HTERT RPE-1 (cell line): ENCODE data around the gene ZNF334.

Experiments
- in situ Hi-C: fragments of 300-500 bp; cut with MboI; formaldehyde crosslinking; loops from 4 replicates; pipeline ENCODE4 v1.14.3; 2020; ENCODE audit warnings: low sequenced_read_pairs

The ZNF334 gene

GRCh38 chr20:46546298-46546697 is 32.9 kb upstream of the ZNF334 start:
- in situ Hi-C loops: no loop called here

DNA sequence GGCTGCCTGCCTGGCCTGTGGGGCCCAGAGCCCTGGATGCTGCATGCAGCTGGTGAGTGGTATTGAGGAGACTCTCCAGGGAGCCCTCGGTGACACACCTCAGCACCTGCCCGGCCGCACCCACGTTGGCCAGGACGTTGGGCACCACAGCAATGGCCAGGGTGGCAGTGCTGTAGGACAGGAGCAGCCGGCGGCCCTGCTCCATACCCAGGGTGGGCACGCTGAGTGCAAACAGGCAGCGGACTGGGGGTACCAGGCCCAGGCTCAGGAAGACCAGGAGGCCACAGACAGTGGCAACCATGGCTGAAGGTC is 32.4 kb upstream of the ZNF334 start:
- in situ Hi-C loops: no loop called here

- in situ Hi-C loops: no loop called here
Observed at GRCh38 chr20:46545077-46545826, 31.9 kb upstream of the ZNF334 start.

DNA sequence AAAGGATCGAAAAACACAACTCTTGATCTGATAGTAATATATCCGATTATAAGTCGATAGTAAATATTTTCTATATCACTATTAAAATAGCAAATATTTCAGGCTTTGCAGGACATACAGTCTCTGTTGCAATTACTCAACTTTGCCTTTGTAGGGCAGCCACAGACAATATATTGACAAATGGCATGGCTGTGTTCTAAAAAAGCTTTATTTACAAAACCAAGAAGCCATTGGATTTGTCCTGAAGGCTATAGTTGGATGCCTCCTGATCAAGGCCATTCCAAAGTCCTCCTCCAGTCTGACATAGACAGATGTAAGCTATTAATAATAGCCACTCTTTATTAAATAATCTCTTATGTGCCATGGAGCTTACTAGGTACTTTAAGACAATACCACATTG is 31.2 kb upstream of the ZNF334 start:
- in situ Hi-C loops: no loop called here

GRCh38 chr20:46543959-46544358 is 30.6 kb upstream of the ZNF334 start:
- in situ Hi-C loops: no loop called here

DNA sequence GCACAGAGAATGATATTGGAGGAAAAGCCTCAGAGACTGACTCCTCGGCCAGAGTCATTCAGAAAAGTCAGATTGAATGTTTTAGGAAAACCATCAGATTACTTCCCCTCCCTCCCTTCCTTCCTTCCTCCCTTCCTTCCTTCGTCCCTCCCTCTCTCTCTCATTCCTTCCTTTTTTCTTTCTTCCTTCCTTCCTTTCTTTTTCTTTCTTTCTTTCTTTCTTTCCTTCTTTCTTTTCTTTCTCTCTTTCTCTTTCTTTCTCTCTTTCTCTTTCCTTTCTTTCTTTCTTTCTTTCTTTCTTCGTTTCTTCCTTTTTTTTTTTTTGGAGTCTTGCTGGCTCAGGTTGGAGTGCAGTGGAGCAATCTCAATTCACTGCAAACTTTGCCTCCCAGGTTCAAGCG is 29.7 kb upstream of the ZNF334 start:
- in situ Hi-C loops: no loop called here

DNA sequence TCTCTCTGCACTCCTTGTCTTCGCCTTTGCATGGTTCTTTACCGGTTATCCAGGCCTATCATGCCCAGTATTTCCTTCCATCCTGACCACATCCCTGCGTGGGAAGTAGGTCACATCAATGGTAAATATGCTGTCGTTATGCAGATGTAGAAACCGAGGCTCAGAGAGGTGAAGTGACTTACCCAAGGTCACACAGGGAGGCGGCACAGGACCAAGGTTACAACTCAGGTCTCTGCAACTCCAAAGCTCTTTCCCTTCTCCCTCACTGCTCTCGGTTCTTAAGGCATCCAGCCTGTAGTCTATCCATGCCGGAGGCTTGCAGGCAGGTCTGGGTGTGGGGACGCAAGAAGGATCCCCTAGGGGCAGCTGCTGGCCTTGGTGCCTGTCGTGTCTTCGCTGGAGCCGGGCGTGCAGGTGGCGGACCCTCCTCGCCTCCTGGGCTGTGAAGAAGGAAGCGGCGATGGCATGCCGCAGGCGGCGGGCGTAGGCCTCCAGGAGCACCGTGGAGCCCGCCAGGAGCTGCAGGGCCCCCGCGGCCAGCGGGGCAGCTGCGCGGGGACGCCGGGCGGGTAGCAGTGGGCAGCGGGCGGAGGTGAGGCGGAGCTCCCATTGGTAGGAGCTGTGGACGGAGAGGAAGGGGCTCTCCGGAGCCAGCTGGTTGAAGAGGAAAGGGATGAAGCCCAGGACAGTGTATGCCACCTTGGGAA is 28.0 kb upstream of the ZNF334 start:
- in situ Hi-C loops: no loop called here

GRCh38 chr20:46539113-46539512 is 25.8 kb upstream of the ZNF334 start:
- in situ Hi-C loops: no loop called here

GRCh38 chr20:46530640-46531039 is 17.3 kb upstream of the ZNF334 start:
- in situ Hi-C loops: no loop called here

DNA sequence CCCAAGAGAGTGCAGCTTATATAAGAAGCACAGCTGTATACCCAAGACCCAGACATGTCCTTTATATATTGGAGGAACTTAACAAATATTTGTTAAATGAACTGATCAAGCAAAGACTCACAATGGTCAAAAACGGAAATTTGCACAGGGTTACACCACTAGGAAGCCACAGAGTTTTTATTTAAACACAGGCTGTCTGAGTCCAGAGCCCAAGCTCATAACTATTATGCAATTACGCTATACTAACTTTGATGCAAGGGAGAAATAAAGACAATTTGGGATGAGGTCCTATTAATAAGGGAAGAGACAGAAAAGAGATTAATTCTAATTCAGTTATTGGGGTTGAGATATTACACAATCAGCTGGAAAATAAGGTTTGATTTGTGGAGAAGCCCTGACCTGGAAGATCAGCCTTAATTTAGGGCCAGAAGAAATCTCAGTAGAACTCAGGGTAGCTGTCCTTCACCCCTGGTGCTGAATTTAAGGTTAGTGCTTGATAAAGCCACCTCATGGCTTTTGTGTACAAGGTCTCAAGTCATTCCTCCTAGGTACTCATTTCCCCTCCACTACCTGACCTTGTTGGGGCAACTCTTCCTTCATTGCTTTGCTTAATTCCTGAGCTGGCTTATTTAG is 10.5 kb upstream of the ZNF334 start:
- in situ Hi-C loops: no loop called here

DNA sequence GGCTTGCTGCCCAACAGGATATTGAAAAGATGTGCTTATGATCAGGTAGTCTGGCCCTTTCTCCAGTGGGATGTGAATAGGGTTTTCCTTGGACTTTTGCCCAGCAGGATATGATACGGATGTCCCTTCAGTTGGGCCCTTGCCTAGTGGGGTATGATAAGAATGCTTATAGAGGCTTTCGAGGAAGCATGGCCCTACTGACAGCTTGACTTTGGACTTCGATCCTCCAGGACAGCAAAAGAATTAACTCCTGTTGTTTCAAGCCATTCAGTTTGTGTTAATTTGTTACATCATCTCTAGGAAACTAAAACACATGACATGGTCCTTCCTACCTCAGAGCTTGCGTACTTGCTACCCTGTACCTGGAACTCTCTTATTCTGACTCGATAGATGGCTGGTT is 9.7 kb upstream of the ZNF334 start:
- in situ Hi-C loops: no loop called here

GRCh38 chr20:46520976-46521579 is 7.7 kb upstream of the ZNF334 start:
- in situ Hi-C loops: no loop called here

DNA sequence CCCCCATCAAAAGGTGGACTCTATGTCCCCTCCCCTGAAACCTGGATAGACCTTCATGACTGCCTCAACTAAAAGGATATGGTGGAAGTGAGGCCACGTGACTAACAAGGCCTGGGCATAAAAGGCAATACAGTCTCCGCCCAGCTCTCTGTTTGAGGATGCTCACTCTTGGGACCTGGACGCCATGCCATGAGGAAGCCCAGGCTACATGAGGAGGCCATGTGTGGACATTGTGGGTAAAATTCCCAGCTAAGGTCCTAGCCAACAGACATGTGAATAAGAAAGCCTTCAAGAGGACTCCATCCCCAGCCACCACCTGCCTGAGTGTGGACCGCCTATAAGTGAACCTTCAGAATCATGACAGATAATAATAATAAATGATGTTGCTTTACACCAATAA is 7.2 kb upstream of the ZNF334 start:
- in situ Hi-C loops: no loop called here

DNA sequence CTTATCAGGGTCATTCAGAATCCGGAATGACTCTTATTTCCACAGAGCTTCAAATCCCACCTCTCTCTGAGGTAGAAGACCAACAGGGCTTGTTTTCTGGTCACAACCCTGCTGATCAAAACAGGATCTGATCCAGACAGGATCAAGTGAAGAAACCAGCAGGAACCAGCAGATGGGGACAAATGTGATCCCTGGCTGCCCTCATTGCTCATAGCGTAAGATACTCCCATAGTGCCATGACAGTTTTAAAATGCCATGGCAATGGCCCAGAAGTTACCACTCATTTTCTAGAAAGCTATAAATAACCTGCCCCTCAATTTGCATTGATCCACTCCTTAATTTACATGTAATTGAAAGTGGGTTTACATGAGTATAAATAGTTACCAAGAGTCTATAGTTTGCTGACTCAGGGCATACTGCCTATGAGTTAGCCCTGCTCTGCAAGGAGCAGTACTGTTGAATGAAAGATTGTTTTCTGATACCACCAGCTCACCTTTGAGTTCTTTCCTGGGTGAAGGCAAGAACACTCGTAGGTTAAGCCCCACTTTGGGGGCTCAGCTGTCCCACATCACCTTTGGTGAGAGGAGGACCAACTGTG is 6.2 kb upstream of the ZNF334 start:
- in situ Hi-C loops: no loop called here

- in situ Hi-C loops: no loop called here
Observed at GRCh38 chr20:46509523-46509922, 3.8 kb downstream of the ZNF334 start.

- in situ Hi-C loops: no loop called here
Observed at GRCh38 chr20:46507760-46508407, 5.5 kb downstream of the ZNF334 start.

DNA sequence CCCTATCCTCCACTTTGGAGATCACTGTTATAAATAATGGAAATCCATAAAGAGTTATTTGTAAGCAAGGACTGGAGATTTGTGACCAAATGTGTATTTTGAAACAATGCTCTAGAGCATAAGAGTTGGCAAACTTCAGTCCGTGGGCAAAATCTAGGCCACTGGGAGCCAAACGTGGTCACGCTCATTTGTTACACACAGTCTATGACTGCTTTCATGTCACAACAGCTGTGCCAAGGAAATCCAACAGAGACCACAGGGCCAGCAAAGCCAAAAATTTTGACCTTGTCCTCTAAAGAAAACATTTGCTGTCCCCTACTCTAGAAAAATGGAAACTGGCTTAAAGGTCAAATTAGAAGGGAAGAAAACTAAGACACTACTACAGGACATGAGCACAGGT is 7.9 kb downstream of the ZNF334 start:
- in situ Hi-C loops: no loop called here

GRCh38 chr20:46501961-46502360 is 11.4 kb downstream of the ZNF334 start:
- in situ Hi-C loops: no loop called here

DNA sequence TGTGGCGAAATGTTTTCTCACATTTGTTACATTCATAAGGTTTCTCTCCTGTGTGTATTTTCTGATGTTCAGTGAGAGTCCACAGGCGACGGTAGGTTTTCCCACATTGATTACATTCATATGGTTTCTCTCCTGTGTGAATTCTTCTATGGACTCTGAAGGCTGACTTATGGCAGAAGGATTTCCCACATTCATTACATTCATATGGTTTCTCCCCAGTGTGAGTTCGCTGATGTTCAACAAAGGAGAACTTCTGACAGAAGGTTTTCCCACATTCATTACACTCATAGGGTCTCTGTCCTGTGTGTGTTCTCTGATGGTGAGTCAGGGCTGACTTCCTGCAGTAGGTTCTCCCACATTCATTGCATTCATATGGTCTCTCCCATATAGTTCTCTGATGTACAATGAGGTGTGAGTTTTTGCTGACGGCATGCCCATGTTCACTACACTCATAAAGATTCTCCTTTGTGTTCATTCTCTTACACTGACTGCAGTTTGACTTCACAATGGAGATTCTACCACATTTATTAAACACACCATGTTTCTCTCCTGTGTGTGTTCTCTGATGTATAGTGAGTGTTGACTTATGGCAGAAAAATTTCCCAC is 11.9 kb downstream of the ZNF334 start:
- in situ Hi-C loops: no loop called here

DNA sequence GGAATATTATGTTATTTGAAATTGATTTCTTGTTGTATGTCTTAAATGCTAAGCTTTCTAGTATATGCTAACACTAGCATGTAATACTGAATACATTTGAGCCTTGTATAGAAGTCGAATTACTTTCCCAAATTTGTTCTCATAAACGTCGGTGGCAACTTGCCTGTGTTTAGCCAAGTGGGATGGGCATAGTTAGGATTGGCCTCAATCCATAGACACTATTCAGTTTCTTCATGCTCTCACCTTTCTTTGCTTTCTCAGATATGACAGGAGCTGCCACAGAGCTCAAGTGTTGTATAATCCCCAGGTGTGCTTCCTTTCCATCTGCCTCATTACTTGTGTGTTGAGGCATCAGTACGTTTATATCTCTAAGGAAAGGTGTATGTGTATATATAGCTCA is 19.3 kb downstream of the ZNF334 start:
- in situ Hi-C loops: no loop called here

GRCh38 chr20:46491354-46491753 is 22.0 kb downstream of the ZNF334 start:
- in situ Hi-C loops: no loop called here
